HTERT RPE-1 (cell line): ENCODE measurements around the gene DYNLT2B.
"Not testable (repeated sequence)": the region's sequence is repeated elsewhere in the genome, so short reads cannot be mapped to it uniquely, and the experiment has no call there.

Experiments
- in situ Hi-C: fragments of 300-500 bp; cut with MboI; formaldehyde crosslinking; loops from 4 replicates; pipeline ENCODE4 v1.14.3; 2020; ENCODE audit warnings: low sequenced_read_pairs

DYNLT2B gene

GRCh38 chr3:196273655-196274054 is 44.4 kb downstream of the DYNLT2B start:
- in situ Hi-C loops, result loop anchor here (25.0 kb wide), 1 partner anchor 239 kb away; the partner anchor contains the start of genes RNF168 and SMCO1

GRCh38 chr3:196272826-196273225 is 45.2 kb downstream of the DYNLT2B start:
- in situ Hi-C loops, result loop anchor here (25.0 kb wide), 1 partner anchor 239 kb away; the partner anchor contains the start of genes RNF168 and SMCO1

- in situ Hi-C loops, result loop anchor here (25.0 kb wide), 1 partner anchor 242 kb away; the partner anchor contains the start of genes RNF168 and SMCO1
Observed at GRCh38 chr3:196270499-196270898, 47.5 kb downstream of the DYNLT2B start.

- in situ Hi-C loops, result loop anchor here (25.0 kb wide), 1 partner anchor 244 kb away; the partner anchor contains the start of genes RNF168 and SMCO1
Observed at GRCh38 chr3:196268284-196269163, 49.5 kb downstream of the DYNLT2B start.

- in situ Hi-C loops, result loop anchor here (25.0 kb wide), 1 partner anchor 248 kb away; the partner anchor contains the start of genes RNF168 and SMCO1
Observed at GRCh38 chr3:196263819-196264218, 54.2 kb downstream of the DYNLT2B start.

- in situ Hi-C loops, result loop anchor here (25.0 kb wide), 1 partner anchor 252 kb away; the partner anchor contains the start of genes RNF168 and SMCO1
Observed at GRCh38 chr3:196260784-196261183, 57.3 kb downstream of the DYNLT2B start.

- in situ Hi-C loops, result loop anchor here (25.0 kb wide), 1 partner anchor 257 kb away; the partner anchor contains the start of genes RNF168 and SMCO1
Observed at GRCh38 chr3:196255776-196256175, 62.3 kb downstream of the DYNLT2B start.

- in situ Hi-C loops, result loop anchor here (25.0 kb wide), 1 partner anchor 258 kb away; the partner anchor contains the start of genes RNF168 and SMCO1
Observed at GRCh38 chr3:196254376-196255283, 63.4 kb downstream of the DYNLT2B start.

- in situ Hi-C loops, result loop anchor here (25.0 kb wide), 1 partner anchor 260 kb away; the partner anchor contains the start of genes RNF168 and SMCO1
Observed at GRCh38 chr3:196251918-196252317, 66.1 kb downstream of the DYNLT2B start.

GRCh38 chr3:196246612-196247308 is 71.3 kb downstream of the DYNLT2B start:
- in situ Hi-C loops, result no loop called here

- in situ Hi-C loops, result not testable (repeated sequence)
Observed at GRCh38 chr3:196244166-196244565, 73.9 kb downstream of the DYNLT2B start.

GRCh38 chr3:196241704-196242103 is 76.3 kb downstream of the DYNLT2B start:
- in situ Hi-C loops, result no loop called here
